Right lung (tissue), 5 donors: ENCODE data around the gene COX6A2. TPM values are rescaled to one million over a fixed set of nuclear protein-coding genes. Genes with fewer than 3 reads are reported as not detected.

Source experiments
- DNase-seq, 2 donors: peaks; one replicate each; pipeline ENCODE4 v3.0.0-alpha.2; 2013
- polyA plus RNA-seq, 5 donors: library from polyadenylated mRNA; unstranded; fragments of 120-200 nt; gene quantifications; one replicate each; pipeline versions ENCODE4 v1.2.1 to v1.2.3, GENCODE V29; 2013; ENCODE audit warnings: inconsistent platforms in 1 of 5, low replicate concordance in 1 of 5; ENCODE audit not compliant: insufficient read length in 5 of 5, insufficient read depth in 1 of 5

Gene COX6A2
- polyA plus RNA-seq, 5 donors = 0.56 to 15.2 (median 0.75) TPM; not detected in 2

GRCh38 chr16:31411024-31411844 lies 16.9 kb downstream of the COX6A2 start:
- DNase-seq = no peak

- DNase-seq = no peak
Measured at GRCh38 chr16:31410082-31410481, 18.1 kb downstream of the COX6A2 start.

GRCh38 chr16:31409433-31409832 lies 18.7 kb downstream of the COX6A2 start:
- no peak for DNase-seq

GRCh38 chr16:31407406-31407805 lies 20.8 kb downstream of the COX6A2 start:
- no peak for DNase-seq

- DNase-seq = no peak
Measured at GRCh38 chr16:31404353-31405064, 23.7 kb downstream of the COX6A2 start.

GRCh38 chr16:31403590-31404352 lies 24.4 kb downstream of the COX6A2 start:
- no peak for DNase-seq

- no peak for DNase-seq
Measured at GRCh38 chr16:31402687-31403086, 25.5 kb downstream of the COX6A2 start.

- DNase-seq = no peak
Measured at GRCh38 chr16:31401436-31401835, 26.7 kb downstream of the COX6A2 start.

- DNase-seq = no peak
Measured at GRCh38 chr16:31400191-31400590, 28.0 kb downstream of the COX6A2 start.

- DNase-seq = no peak
Measured at GRCh38 chr16:31397701-31398100, 30.5 kb downstream of the COX6A2 start.

GRCh38 chr16:31397096-31397660 lies 31.0 kb downstream of the COX6A2 start:
- DNase-seq = no peak

- DNase-seq = no peak
Measured at GRCh38 chr16:31395647-31396046, 32.5 kb downstream of the COX6A2 start.

GRCh38 chr16:31393056-31393455 lies 35.1 kb downstream of the COX6A2 start, which contains the start of gene ITGAD:
Gene ITGAD, plus strand, starts transcription at chr16:31393335. Its CDS starts 26 bp downstream, at chr16:31393361.
- no peak for DNase-seq

- no peak for DNase-seq
Measured at GRCh38 chr16:31390504-31391041, 37.6 kb downstream of the COX6A2 start.

GRCh38 chr16:31388535-31388934 lies 39.6 kb downstream of the COX6A2 start:
- DNase-seq = no peak

GRCh38 chr16:31386157-31386984 lies 41.8 kb downstream of the COX6A2 start:
- DNase-seq = no peak

- DNase-seq = no peak
Measured at GRCh38 chr16:31385680-31386079, 42.5 kb downstream of the COX6A2 start.

- peak; percentile 17 to 23 for DNase-seq
Measured at GRCh38 chr16:31382485-31383161, 45.5 kb downstream of the COX6A2 start.

- DNase-seq = no peak
Measured at GRCh38 chr16:31380201-31380600, 48.0 kb downstream of the COX6A2 start.
